Measurements from ENCODE around the gene QSER1. TPM values are rescaled to one million over a fixed set of nuclear protein-coding genes. Genes with fewer than 3 reads are reported as not detected.
A peak's percentile ranks its signal among the peaks of the same experiment; 100 is the strongest.

QSER1 gene
- total and polyA plus RNA-seq, 9 of the 15 experiments (the other 6 are each of a cell fraction or from before 2014, with no cell fraction given): 5.8 to 33.6 (median 22.3) TPM

DNA sequence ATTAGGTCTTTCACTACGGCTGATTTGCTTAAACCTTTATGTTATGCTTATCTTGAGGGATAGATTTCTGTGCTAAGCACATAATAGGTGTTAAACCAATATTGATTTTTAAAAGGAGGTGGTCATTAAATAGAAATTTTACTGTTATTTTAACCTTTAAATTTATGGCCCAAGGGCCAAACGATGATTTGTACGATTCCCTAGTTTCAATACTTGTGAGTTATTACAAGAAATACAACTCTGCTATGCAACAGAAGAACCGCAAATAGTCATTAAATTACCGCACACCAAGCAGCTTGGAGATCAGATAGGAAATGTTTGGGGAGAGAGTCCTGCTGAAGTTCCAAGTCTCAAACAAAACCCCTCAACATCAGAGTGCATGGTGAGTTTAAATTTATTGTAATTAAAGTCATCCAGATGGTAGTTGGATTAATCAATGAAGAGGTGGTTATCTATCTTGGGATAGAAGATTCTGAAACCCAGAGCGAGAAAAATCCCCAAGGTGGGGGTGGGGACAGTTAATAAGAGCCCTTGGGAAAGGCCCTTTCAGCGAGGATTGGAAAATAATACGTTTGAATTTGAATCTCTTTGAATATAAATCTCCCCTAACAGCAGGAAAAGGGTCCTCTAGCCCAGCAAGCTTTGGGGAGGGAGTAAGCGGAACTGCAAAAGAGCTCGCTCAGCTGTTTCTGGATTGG, 805 bp upstream of the QSER1 start (continued):
- no peak for TF ChIP-seq MEIS2 (IDR thresholded peaks at IDR 0.05; ENCODE audit: partially characterized antibody)
- 0 out of 4 replicates have a peak, but pooled peaks of 1 of the 2 experiments have one; percentile 13 for TF ChIP-seq FOXA3 (CRISPR knock-in tag; conservative IDR thresholded peaks at IDR 0.05 in 1 of 2, IDR thresholded peaks at IDR 0.05 in 1 of 2)
- TF ChIP-seq DPF2 (IDR thresholded peaks at IDR 0.05): peak; percentile 55; the same call in 1 of the 2 replicates
- TF ChIP-seq MAFF (IDR thresholded peaks at IDR 0.05; ENCODE audit: low read length): peak; percentile 69; the same call in 1 of the 2 replicates

DNA sequence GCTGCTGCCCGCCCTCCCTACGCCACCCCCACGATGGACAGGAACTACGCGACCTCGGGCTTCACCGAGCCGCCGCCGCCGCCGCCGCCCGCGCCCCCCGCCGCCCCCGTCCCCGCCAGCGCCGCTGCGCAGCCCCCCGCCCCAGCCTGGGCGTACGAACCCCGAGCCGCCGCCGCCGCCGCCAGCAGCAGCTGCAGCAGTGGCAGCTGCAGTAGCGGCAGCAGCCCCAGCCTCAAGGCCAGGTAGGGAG, 407 bp downstream of the QSER1 start:
- Histone ChIP-seq H4K20me1 (replicated peaks; ENCODE audit: control insufficient read depth, insufficient read depth, low read length) (peaks cover 11% of the 10 kb centered on the region), H2AFZ (ENCODE audit: low read depth, low read length) (peak overlapping the region; percentile 91), H3K27ac (ENCODE audit: extremely low read depth, low read depth, low read length) (peak overlapping the region; percentile 97), H3K9me1 (ENCODE audit: control insufficient read depth, insufficient read depth, low read length) (no peaks in the 10 kb centered on the region), H3K9ac (ENCODE audit: insufficient read depth in 1 of 2, low read depth in 2 of 2, low read length in 2 of 2) (peak overlapping the region; percentile 93 to 99; a peak in 3 of 4 replicates), H3K36me3 (ENCODE audit: control insufficient read depth, insufficient read depth, low read length) (peaks cover 18% of the 10 kb centered on the region; the same call in 2 of the 3 replicates), H3K9me3 (replicated peaks; ENCODE audit: control insufficient read depth, insufficient read depth, low read depth, low read length) (no peaks in the 10 kb centered on the region), H3K27me3 (ENCODE audit: control insufficient read depth in 2 of 2, insufficient read depth in 2 of 2, low read length in 2 of 2) (no peaks in the 10 kb centered on the region), H3K4me1 (replicated peaks in 1 of 2; ENCODE audit: control insufficient read depth in 2 of 2, insufficient read depth in 2 of 2, low read length in 2 of 2) (peaks cover 9 to 20% of the 10 kb centered on the region in 2 experiments; a peak in 4 of 5 replicates), H3K79me2 (ENCODE audit: control insufficient read depth, insufficient read depth, low read length) (peaks cover 61% of the 10 kb centered on the region), H3K4me3 (peak overlapping the region; percentile 97), H3K4me2 (ENCODE audit: insufficient read depth, low read length) (peak overlapping the region; percentile 83; the same call in 1 of the 2 replicates)
- intact Hi-C loops (cut with micrococcal nuclease): no loop called here
- ATAC-seq: no peak; the same call in 2 of the 3 replicates
- DNase-seq (ENCODE audit: extremely low read depth in 1 of 4, low spot score in 3 of 4): no peak
- in situ Hi-C loops (cut with MboI): no loop called here
- 3% methylated on average over 13 of the region's 32 CpGs for WGBS (ENCODE audit: insufficient coverage, low coverage, missing lambda C conversion rate)
- ChIA-PET POLR2A (interaction anchor here (0.5 to 0.6 kb wide), 2 partner anchors 32 to 59 kb away, joined by 3 read pairs; no protein-coding TSS in a partner anchor), CTCF (ENCODE audit: low intra/inter-chr PET ratio) (no interaction called here)
- FAIRE-seq: no peak
- no peak for TF ChIP-seq DDX20 (tag; IDR thresholded peaks at IDR 0.05; ENCODE audit: low read depth)
- TF ChIP-seq ZNF589 (CRISPR knock-in tag; IDR thresholded peaks at IDR 0.05; ENCODE audit: low read depth): no peak
- no peak for TF ChIP-seq SNIP1 (IDR thresholded peaks at IDR 0.05; ENCODE audit: low read depth)
- no peak for TF ChIP-seq EP300 (IDR thresholded peaks at IDR 0.05; ENCODE audit: low read length)
- TF ChIP-seq GTF2E2 (tag; IDR thresholded peaks at IDR 0.05): 0 out of 2 replicates have a peak, but pooled peaks have one; percentile 25
- TF ChIP-seq PCBP1 (IDR thresholded peaks at IDR 0.05; ENCODE audit: low read depth, low read length, poor library complexity, severe bottlenecking): no peak
- TF ChIP-seq CREB1 (IDR thresholded peaks at IDR 0.05): no peak
- no peak for TF ChIP-seq CREB1 (CRISPR knock-in tag; IDR thresholded peaks at IDR 0.05)
- TF ChIP-seq CREM (IDR thresholded peaks at IDR 0.05; ENCODE audit: low read depth): peak; percentile 46; the same call in 1 of the 2 replicates
- TF ChIP-seq, protein P1, sequence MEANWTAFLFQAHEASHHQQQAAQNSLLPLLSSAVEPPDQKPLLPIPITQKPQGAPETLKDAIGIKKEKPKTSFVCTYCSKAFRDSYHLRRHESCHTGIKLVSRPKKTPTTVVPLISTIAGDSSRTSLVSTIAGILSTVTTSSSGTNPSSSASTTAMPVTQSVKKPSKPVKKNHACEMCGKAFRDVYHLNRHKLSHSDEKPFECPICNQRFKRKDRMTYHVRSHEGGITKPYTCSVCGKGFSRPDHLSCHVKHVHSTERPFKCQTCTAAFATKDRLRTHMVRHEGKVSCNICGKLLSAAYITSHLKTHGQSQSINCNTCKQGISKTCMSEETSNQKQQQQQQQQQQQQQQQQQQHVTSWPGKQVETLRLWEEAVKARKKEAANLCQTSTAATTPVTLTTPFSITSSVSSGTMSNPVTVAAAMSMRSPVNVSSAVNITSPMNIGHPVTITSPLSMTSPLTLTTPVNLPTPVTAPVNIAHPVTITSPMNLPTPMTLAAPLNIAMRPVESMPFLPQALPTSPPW (CRISPR knock-in tag; IDR thresholded peaks at IDR 0.05): peak; percentile 86
- BruUV-seq (replicated peaks): no TSS peak
